Activated CD4-positive, CD25-positive, alpha-beta regulatory T cell treated with anti-CD3 and anti-CD28 coated beads, Interleukin-2, amount 50 U/mL, for 24 hours (primary cell): ENCODE results near the gene PGBD5.
"Not testable (repeated sequence)": the region's sequence is repeated elsewhere in the genome, so short reads cannot be mapped to it uniquely, and the experiment has no call there.

ENCODE experiments used
- ATAC-seq, 2 donors: fragments of 150-1000 bp; cut with Tn5 transposase; one replicate each; pipeline ENCODE4 v1.10.0; 2021; ENCODE audit warnings: mild to moderate bottlenecking in 1 of 2, moderate library complexity in 1 of 2

The PGBD5 gene, protein sequence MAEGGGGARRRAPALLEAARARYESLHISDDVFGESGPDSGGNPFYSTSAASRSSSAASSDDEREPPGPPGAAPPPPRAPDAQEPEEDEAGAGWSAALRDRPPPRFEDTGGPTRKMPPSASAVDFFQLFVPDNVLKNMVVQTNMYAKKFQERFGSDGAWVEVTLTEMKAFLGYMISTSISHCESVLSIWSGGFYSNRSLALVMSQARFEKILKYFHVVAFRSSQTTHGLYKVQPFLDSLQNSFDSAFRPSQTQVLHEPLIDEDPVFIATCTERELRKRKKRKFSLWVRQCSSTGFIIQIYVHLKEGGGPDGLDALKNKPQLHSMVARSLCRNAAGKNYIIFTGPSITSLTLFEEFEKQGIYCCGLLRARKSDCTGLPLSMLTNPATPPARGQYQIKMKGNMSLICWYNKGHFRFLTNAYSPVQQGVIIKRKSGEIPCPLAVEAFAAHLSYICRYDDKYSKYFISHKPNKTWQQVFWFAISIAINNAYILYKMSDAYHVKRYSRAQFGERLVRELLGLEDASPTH

DNA sequence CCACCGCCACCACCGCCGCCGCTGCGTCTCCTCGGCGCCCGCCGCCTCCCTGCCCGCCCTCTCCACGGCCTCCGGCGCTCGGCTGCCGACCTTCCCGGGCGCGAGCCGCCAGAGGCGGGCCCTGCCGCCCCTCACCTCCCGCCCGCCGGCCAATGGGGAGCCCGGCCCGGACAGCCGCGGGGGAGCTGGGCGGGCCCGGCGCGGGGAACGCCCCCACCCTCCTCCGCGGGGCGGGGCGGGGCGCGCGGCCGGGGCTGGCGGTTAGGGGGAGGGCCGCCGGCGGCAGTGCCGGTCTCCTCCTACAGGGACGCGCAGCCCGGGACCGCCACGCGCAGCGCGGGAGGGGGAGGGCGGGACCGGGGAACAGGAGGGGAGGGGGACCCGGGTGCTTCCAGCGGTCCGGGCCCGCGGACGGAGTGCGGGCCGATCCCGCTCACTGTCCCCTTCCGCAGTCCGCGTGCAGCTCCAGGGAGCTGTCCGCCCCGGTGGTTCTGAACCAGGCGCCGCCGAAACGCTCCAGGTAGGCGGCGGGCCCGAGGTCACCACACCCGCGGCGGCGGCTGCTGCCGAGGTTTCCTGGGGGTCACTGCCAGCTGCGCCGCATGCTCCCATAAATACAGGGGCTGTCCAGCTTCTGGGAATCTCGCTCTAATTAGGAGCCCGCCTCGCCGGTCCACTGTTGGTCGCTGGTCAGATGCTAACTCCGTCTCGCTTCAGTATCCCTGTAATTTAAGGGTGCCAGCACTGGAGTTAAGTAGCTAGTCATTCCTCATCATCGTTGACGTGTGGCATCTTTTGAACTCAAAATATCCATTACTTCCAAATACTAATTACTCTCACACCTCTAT lies at the start of gene PGBD5:
TSS of gene PGBD5 (minus strand) at position 87 of the 848 bp plus-strand sequence. CDS start 404 bp downstream, outside the sequence.
- peak; percentile 74 to 80 for ATAC-seq

DNA sequence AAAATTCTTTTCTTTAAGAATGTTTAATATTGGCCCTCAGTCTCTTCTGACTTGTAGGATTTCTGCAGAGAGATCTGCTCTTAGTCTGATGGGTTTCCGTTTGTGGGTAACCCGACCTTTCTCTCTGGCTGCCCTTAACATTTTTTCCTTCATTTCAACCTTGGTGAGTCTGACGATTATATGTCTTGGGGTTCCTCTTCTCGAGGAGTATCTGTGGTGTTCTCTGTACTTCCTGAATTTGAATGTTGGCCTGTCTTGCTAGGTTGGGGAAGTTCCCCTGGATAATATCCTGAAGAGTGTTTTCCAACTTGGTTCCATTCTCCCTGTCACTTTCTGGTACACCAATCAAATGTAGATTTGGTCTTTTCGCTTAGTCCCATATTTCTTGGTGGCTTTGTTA lies 48.8 kb upstream of the PGBD5 start:
- not testable (repeated sequence) for ATAC-seq

DNA sequence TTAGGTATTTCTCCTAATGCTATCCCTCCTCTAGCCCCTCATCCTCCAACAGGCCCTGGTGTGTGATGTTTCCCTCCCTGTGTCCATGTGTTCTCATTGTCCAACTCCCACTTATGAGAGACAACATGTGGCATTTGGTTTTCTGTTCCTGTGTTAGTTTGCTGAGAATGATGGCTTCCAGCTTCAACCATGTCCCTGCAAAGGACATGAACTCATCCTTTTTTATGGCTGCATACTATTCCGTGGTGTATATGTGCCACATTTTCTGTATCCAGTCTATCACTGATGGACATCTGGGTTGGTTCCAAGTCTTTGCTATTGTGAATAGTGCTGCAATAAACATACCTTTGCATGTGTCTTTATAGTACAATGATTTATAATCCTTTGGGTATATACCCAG lies 44.6 kb upstream of the PGBD5 start:
- not testable (repeated sequence) for ATAC-seq

DNA sequence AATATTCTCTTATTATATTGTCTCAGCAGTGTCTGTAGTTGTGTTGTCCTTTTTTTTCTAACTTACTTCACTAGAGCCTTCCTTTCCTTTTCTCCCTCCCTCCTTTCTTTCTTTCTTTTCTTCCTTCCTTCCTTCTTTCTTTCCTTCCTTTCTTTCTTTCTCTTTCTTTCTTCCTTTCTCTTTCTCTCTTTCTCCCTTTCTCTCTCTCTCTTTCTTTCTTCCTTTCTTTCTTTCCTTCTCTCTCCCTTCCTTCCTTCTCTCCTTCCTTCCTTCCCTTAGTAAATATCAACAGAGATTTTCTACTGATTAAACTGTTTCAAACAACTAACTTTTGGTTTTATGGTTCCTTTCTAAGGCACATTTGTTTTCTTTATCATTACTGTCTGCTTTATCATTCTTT lies 43.1 kb upstream of the PGBD5 start:
- ATAC-seq, result no peak

DNA sequence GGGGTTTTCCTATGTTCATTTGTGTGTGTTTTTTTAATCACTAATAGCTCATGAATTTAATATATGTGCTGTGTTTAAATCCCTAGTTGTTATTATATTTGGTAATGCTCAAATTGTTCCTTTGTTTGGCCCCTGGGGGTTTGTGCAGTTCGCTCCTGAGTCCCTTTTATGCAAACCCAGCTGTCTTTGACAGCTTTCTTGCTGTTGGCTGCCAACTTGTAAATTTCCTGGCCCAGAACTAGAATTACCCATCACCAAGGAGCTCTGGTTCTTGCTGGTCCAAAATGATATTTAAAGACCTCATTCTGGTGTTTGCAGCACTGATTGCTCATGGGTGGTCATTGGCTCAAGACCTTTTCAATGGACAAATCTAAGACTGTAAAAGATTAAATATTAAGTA lies 39.6 kb upstream of the PGBD5 start:
- no peak for ATAC-seq

DNA sequence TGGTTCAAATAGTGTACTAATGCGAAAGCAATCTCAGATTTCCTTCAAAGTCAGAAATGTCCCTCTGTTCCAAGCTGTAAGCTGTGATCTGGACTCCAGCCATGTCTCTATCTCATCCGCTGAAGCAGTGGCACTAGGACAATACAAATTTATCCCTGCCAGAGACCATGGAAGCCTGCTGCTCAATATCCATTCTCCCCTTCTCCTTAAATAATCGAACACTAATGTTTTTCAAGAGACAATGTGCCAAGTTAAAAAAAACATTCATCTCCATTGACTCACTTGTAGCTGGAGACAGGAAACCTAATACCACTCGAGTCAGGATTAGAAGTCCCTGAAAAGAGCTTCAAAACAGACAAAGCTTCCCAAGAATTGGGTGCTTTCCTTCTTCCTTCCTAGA lies 38.5 kb upstream of the PGBD5 start:
- ATAC-seq, result no peak

DNA sequence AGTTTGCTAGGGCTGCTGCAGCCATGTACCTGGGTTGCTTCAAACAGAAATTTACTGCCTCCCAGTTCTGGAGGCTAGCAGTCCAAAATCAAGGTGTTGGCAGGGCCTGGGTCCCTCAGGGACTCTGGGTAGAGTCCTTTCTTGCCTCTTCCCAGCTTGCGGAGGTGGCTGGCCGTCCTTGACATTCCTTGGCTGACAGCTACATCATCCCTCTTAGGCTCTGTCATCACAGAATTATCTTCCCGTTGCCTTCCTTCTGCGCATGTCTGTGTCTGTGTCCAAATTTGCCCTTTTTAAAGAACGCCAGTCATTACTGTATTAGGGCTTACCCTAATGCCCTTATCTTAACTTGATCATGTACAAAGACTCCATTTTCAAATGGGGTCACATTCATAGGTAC lies 37.6 kb upstream of the PGBD5 start:
- ATAC-seq, result no peak

GRCh38 chr1:230463326-230463725 lies 37.2 kb upstream of the PGBD5 start:
- ATAC-seq, result no peak

- no peak for ATAC-seq
Measured at GRCh38 chr1:230459465-230459864, 33.3 kb upstream of the PGBD5 start.

DNA sequence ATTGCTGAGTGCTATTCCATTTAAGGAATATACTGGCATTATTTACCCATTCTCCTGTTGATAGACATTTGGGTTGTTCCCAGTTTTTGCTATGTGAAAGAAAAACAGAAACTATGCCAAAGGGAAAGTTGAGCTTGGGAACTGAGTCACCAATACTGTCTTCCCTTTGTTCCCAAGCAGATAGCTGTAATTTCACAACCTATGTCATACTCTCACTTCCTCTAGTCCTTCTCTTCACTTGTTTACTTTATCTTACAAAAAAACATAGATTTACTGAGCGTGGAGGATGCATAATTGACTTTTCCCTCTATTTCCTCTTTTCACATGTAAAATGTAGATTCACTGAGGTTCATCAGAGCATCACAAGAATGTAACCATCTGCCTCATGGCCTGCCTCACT lies 32.4 kb upstream of the PGBD5 start:
- no peak for ATAC-seq

- ATAC-seq, result no peak
Measured at GRCh38 chr1:230456478-230456877, 30.3 kb upstream of the PGBD5 start.

DNA sequence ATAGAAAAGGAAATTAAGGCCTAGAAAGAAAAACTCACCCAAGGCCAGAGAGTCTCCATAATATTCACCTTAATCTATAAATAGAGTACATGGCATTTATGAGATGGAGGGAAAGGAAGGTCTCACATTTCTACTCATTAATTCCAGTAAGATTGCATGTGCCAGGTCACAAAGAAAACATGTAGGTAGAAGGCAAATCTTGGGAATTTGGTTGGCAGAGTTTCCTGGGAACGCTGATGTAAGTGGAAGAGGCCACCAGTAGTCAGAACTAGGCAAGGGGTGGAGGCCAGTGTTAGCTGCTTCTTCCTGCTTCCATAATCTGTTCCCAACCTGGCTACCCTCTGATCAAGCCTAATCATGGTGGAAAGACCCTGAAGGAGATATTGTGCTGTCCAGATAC lies 29.2 kb upstream of the PGBD5 start:
- no peak for ATAC-seq

DNA sequence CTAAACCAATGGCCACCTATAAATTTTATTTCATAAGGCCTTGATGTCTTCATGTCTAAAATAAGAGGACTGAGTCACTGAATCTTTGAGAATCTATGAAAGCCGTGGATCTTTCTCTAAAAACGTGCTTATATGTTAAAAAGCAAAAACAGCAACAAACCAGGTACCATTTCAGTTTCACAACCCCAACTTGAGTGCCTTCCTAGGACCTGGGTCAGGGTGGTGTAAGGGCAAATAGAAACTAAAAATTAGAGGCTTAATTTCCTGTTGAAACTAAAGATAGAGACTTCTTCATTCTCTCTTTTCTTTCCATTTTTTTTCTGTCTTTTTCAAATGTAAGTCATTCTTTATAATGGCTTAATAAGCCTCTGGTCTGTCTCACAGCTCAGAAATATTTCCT lies 27.2 kb upstream of the PGBD5 start:
- no peak for ATAC-seq

- no peak for ATAC-seq
Measured at GRCh38 chr1:230441183-230442029, 15.3 kb upstream of the PGBD5 start.

DNA sequence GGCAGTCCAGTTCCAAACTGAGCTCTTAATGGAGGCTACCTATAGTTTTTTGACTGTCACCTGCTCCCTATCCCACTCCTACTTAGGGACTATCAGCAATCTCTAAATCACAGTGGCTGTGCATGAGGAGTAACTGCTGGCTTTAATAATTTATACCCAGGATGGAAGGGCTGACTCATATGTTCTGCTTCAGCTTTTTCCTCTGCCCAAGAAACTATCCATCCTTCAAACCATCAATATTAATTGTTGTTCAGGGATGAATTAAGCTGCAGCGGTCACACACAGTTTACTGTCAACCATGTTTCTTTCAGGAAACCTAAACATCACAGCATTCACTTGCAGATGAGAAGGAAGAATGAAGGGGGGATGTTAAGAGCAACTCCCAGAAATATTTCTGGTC lies 9.0 kb upstream of the PGBD5 start:
- ATAC-seq, result no peak

- ATAC-seq, result no peak
Measured at GRCh38 chr1:230431527-230431926, 5.4 kb upstream of the PGBD5 start.

DNA sequence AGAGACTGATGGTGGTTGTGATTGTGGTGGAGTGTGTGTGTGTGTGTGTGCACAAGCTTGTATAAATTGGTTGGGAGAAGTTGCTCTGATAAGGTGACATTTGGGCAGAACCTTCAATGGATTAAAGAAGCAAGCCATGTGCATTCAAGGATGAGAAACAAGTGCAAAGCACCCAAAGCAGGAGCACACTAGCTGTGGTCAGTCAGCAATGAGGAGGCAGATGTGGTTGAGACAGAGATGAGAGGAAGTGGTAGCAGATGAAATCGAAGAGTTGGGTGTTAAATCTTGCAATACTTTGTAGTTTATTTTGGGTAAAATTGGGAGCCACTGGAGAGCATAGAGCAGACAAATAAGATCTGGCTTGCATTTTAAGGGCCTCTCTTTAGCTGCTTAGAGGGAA lies 4.4 kb upstream of the PGBD5 start:
- ATAC-seq, result no peak

- no peak for ATAC-seq
Measured at GRCh38 chr1:230429067-230429735, 3.1 kb upstream of the PGBD5 start.

GRCh38 chr1:230427981-230428380 lies 1.8 kb upstream of the PGBD5 start:
- no peak for ATAC-seq

- ATAC-seq, result no peak
Measured at GRCh38 chr1:230427094-230427876, 1.2 kb upstream of the PGBD5 start.
